ENCODE measurements around the gene MICAL2.

GRCh38 chr11:12293486-12293885, 183.1 kb downstream of the MICAL2 start:
- TF ChIP-seq EZH2phosphoT487 (IDR thresholded peaks at IDR 0.05; ENCODE audit: borderline replicate concordance), result no peak
- TF ChIP-seq POLR2A (IDR thresholded peaks at IDR 0.05; ENCODE audit: borderline replicate concordance, extremely low read depth, insufficient read depth, insufficient read length), result no peak

All from HCT116 (cell line).